Superior temporal gyrus (tissue), 1 donor: ENCODE measurements around the gene PBRM1.

Experiments used
- DNase-seq: peaks from one replicate; pipeline ENCODE4 v3.0.0-alpha.2; 2016; ENCODE audit errors: extremely low spot score

The PBRM1 gene

GRCh38 chr3:52574056-52574965 is 111.4 kb downstream of the PBRM1 start:
- no peak for DNase-seq

GRCh38 chr3:52572221-52572620 is 113.5 kb downstream of the PBRM1 start:
- DNase-seq = no peak

DNA sequence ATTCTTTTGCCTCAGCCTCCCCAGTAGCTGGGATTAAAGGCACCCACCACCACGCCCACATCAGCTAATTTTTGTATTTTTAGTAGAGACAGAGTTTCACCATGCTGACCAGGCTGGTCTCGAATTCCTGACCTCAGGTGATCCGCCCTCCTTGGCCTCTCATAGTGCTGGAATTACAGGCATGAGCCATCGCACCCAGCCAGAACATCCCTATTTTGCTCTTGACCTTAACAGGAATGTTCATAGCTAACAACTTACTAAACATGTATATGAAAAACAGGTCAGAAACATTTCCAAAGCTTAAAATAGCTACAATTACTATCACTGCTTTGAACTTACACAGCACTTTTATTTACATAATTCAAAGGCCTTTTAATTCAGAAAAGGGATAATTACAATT is 115.6 kb downstream of the PBRM1 start:
- DNase-seq = no peak

GRCh38 chr3:52568069-52568468 is 117.6 kb downstream of the PBRM1 start:
- no peak for DNase-seq

- DNase-seq = no peak
Observed at GRCh38 chr3:52563984-52564383, 121.7 kb downstream of the PBRM1 start.

DNA sequence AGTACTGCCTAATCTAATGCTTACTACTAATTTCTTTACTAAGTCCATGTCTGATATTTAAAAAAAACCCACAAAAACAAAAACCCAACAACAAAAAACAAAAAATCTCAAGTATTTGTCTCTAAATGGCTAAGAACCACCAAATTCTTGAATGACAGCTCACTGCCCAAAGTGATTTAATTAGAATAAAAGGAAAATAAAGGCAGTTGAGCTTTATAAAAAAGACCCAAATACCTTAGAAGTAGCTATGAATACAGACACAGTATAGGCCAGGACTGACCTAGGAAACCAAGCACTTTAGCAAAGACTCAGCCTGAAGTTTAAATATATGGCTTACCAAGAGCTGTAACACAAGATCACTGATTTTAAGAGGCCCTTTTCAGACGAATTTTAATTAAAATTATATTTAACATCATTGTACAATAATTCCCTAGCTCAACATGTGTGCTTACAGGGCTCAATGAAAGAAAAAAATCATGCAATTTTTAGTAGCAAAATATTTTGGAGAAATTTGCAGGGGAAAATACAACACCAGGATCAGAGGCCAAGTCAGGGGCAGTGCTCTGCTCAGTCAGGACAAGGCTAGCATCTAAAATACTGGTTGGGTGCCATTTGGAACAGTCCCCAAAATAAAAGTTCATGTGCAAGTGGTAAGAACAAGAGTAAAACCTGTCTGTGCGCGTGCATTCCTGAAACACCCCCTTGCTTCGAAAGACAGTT is 124.5 kb downstream of the PBRM1 start:
- DNase-seq = no peak

GRCh38 chr3:52558436-52558835 is 127.3 kb downstream of the PBRM1 start:
- no peak for DNase-seq

GRCh38 chr3:52557011-52557960 is 128.4 kb downstream of the PBRM1 start:
- DNase-seq = no peak

DNA sequence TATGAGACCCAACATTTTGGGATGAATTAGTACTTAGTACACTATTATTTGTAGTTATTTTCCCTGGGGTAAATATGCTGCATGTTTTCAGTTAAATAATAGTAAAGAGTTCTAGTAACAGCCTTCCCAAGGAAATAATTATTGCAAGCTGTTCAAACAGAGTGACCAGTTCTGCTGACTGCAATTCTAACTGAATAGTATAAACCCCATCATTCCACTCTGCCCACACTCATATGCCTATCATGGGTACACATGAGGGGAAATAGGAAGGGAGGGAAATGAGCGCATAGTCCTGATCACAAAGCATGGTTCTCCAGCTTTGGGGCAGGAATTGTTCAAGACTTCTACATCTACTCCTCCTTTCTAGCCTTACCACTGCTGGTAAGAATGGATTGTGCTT is 130.7 kb downstream of the PBRM1 start:
- no peak for DNase-seq

DNA sequence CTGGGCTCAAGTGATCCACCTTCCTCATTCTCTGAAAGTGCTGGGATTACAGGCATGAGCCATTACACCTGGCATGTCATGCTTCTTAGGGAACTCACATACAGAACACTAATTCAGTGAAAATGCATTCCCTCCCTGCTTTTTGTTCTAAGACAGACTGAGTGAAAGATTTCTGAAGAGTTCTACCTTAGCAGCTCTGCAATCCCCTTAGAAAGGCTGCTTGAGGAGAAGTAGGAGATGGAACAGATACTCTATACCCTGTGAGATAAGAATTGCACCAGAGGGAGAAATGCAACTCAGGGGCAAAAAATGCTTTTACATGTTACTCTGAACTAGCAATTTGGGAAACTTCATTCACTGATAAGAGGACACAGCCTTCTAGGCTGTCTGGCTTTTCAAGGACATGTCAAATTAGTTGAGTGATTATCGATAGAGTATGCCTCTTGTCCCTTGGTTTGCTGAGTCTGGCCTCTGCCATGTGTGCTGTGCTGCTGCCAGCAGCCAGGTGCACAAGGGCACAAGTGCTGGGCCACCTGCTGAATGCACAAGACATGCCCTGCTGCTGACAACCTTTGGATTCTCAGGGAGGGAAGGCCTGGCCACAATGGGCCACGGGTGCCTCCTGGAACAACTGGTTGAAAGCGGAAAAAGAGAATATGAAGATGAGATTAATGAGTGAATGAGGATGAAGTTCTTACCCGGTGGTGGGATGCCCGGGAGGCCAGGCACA is 131.5 kb downstream of the PBRM1 start:
- no peak for DNase-seq

- DNase-seq = no peak
Observed at GRCh38 chr3:52552089-52552488, 133.6 kb downstream of the PBRM1 start.

DNA sequence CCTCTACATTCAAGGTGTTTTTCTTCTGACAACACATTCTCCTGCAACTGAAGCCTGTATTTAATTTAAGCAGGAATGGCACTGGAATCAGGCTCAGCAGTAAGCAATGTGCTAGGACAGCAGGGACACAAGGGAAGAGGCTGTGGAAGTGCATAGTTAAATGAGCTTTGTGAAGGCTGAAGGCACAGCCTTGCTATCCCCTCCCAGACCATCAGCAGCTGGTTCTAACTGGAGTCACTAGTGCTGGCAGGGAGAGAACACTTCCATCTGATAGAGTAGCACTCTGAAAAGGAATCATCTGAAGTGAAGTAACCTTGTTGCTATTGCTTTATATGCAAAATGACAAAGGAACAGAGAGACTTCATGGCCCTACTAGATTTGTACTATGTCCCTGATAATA is 134.6 kb downstream of the PBRM1 start:
- no peak for DNase-seq

DNA sequence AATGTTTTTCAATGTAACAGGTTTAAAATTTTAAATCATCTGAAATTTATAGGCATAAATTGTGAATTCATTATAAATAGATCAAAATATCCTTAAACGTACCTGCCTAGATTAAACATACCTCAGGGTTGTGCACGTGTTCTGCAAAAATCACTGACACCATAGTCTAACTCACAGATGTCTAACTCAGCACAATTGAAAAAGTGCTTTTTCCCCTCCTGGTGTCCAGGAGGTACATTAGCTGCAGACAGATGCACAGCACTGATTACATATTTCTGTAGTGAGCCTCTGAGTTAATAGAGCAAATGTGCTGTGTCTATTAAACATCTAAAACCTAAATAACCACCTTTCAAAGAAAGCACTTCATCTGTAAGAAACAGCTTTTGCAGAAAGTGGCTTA is 138.6 kb downstream of the PBRM1 start:
- no peak for DNase-seq

GRCh38 chr3:52546111-52546901 is 139.4 kb downstream of the PBRM1 start:
- no peak for DNase-seq

DNA sequence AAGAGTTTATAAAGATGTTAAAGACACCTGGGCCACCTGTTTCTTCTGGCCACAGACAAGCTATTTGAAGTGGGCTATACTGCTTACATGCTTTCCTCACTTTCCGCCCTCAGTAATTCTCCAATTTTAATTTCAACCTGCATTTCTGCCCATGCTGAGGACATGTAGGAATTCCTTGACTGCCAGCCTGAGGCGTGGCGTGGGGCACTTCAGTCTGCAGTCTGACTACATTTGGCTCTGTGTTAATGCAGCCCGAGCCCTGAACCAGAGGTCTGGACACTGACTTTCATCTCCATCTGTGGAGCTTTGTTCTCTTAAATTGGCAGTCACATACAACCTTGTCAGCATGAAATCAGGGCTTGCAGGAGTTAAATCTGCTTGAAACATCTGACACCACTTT is 140.8 kb downstream of the PBRM1 start:
- DNase-seq = no peak

DNA sequence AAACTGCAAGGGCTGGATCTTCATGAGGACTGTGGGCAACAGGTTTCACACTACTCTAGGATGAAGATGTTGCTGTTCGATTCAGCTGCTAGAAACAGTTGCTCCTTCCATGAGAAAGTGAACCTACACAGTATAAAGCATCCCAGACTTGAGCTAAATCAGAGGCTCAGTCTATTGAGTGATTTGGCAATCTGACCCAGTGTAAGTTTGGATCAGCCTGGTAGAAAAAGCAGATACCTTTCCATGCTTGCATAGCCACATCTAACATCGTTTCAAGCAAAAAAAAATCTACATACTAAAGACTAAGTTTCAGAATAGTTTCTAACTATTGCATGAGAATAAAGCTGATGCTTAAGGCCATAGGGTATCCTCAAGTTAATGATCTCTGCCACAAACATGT is 144.7 kb downstream of the PBRM1 start:
- no peak for DNase-seq

DNA sequence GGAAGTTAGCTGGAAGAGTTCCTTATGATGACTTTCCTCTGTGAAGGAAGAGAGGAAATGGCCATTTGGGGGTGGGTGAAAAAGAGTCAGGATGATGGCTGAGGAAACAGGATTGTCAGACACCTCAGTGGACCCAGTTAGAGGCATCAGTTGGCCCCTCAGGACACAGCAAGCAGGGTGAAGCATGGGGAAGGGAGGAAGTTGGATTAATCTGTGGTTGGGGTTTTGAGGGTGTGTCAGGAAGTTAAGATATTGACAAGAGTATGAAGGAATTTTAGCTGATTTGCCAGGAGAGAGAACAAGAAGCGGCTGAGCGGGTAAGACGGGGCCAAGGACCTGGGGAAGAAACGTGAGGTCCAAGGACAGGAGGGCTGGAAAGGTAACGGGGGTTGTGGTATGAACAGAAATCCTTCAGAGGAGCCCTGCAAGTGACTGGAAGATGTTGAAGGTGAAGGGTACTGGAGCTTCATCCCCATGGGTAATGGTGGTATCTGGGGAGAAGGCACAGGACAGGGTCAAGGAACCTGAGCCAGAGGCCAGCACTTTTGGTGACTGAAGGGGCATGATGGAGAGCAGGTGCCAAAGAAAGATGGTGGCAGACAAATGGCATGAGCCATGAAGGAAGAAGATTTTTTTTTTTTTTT is 146.6 kb downstream of the PBRM1 start:
- DNase-seq = no peak

DNA sequence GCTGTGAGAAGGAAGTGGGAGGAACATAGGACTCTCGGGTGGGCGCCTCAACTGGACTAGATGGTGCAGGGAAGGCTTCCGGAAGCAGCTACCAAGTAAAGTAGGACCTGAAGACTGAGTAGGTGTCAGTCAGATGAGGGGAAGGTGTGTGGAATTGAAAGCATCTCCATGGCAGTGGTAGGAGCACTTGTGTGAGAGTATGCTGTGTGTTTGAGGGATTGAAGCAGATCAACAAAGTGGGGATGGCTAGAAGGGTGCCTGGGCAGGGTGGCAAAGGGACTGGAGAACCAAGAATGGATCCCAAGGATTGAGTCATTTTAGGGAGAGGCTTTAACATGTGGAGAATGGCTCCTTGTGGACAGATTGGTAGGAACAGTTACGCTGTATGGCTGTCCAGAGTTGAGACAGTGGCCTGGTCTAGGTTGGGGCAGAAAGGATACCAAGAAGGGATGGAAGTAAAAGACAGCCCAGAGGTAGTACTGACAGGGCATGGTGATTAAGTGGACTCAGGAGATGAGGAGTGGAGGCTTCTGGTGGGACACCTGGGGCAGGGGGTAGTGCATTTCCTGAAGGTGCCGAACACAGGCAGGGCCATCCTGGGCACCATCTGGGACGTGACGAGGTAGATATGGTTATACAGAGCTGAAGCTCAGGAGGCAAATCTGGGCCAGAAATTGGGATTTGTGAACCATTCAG is 147.8 kb downstream of the PBRM1 start:
- DNase-seq = no peak

DNA sequence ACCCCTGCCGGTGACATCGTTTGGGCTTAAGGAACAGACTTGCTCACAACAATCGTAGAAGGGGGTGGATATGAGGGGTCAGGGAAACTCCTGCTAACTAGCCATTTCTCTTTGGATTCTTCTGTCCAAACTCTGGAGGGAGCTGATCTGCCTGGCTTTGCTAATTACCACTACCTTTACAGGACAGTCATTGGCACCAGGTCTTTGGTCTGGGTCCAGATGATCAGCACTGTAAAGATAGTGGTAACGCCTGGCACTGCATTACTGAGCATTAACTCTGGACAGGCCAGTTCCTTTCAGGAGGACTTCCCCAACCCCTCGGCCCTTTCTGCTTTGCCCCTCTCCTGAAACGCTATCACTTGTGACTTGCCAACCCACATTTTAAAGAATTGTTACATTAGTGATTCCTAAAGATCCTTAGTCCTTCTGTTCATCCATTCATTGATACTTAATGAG is 148.5 kb downstream of the PBRM1 start:
- no peak for DNase-seq
